G401 (cell line): ENCODE data around the gene C1orf105. TPM values are rescaled to one million over a fixed set of nuclear protein-coding genes. Genes with fewer than 3 reads are reported as not detected.
"Not testable (repeated sequence)": the region's sequence is repeated elsewhere in the genome, so short reads cannot be mapped to it uniquely, and the experiment has no call there.

Source experiments
- DNase-seq: peaks from one replicate; pipeline ENCODE4 v3.0.0-alpha.2; 2015; ENCODE audit warnings: low spot score
- in situ Hi-C: cut with HindIII; loops from 2 replicates; pipeline ENCODE4 v1.10.0; 2016; ENCODE audit warnings: low sequenced_read_pairs, mixed read lengths
- total RNA-seq: library from RNA; depleted of rRNA; stranded (reverse); fragments of >200 nt; shearing (Covaris generic); gene quantifications from 2 replicates; pipeline ENCODE4 v1.2.3, GENCODE V29; 2014; rRNA removed

The C1orf105 gene
- total RNA-seq = not detected in 2 replicates

GRCh38 chr1:172420385-172420784, at the start of gene C1orf105:
Gene C1orf105 (plus strand): TSS chr1:172420685. CDS start chr1:172420886, 201 bp downstream.
- in situ Hi-C loops = no loop called here
- DNase-seq = no peak

GRCh38 chr1:172371646-172372045, 48.8 kb upstream of the C1orf105 start:
- DNase-seq, in situ Hi-C loops: not testable (repeated sequence)

- in situ Hi-C loops = no loop called here
- DNase-seq = no peak
Measured at GRCh38 chr1:172373864-172374263, 46.6 kb upstream of the C1orf105 start.

GRCh38 chr1:172375211-172375631, 45.3 kb upstream of the C1orf105 start:
- in situ Hi-C loops = no loop called here
- peak; percentile 64 for DNase-seq

GRCh38 chr1:172376431-172376830, 44.1 kb upstream of the C1orf105 start:
- in situ Hi-C loops = no loop called here
- no peak for DNase-seq

GRCh38 chr1:172377565-172377964, 42.9 kb upstream of the C1orf105 start:
- in situ Hi-C loops = no loop called here
- DNase-seq = no peak

GRCh38 chr1:172378109-172378760, 42.2 kb upstream of the C1orf105 start:
- peak; percentile 55 for DNase-seq
- in situ Hi-C loops = no loop called here

- DNase-seq = peak; percentile 57
- in situ Hi-C loops = no loop called here
Measured at GRCh38 chr1:172380441-172381244, 39.8 kb upstream of the C1orf105 start.

- in situ Hi-C loops = no loop called here
Measured at GRCh38 chr1:172381946-172382345, 38.5 kb upstream of the C1orf105 start.

GRCh38 chr1:172382406-172382805, 38.1 kb upstream of the C1orf105 start:
- in situ Hi-C loops = no loop called here
- DNase-seq = peak; percentile 66

More at GRCh38 chr1:172381946-172382345, 38.5 kb upstream of the C1orf105 start:
- no peak for DNase-seq

- DNase-seq = no peak
- in situ Hi-C loops = no loop called here
Measured at GRCh38 chr1:172382990-172383389, 37.5 kb upstream of the C1orf105 start.

GRCh38 chr1:172383536-172383935, 36.9 kb upstream of the C1orf105 start:
- DNase-seq = peak; percentile 61
- in situ Hi-C loops = no loop called here

GRCh38 chr1:172384656-172385055, 35.8 kb upstream of the C1orf105 start:
- DNase-seq = no peak

GRCh38 chr1:172386046-172386445, 34.4 kb upstream of the C1orf105 start:
- in situ Hi-C loops = no loop called here

More at GRCh38 chr1:172384656-172385055, 35.8 kb upstream of the C1orf105 start:
- in situ Hi-C loops = no loop called here

GRCh38 chr1:172388490-172388889, 32.0 kb upstream of the C1orf105 start:
- in situ Hi-C loops = no loop called here
- DNase-seq = no peak

More at GRCh38 chr1:172386046-172386445, 34.4 kb upstream of the C1orf105 start:
- DNase-seq = no peak

GRCh38 chr1:172390301-172390682, 30.2 kb upstream of the C1orf105 start:
- in situ Hi-C loops = no loop called here
- peak; percentile 60 for DNase-seq

GRCh38 chr1:172390683-172391551, 29.6 kb upstream of the C1orf105 start:
- in situ Hi-C loops = no loop called here
- DNase-seq = no peak

- in situ Hi-C loops = no loop called here
Measured at GRCh38 chr1:172391976-172392375, 28.5 kb upstream of the C1orf105 start.

GRCh38 chr1:172393354-172393753, 27.1 kb upstream of the C1orf105 start:
- DNase-seq = no peak
- in situ Hi-C loops = no loop called here

More at GRCh38 chr1:172391976-172392375, 28.5 kb upstream of the C1orf105 start:
- peak; percentile 64 for DNase-seq
